ENCODE results near the gene KCNAB1. TPM values are rescaled to one million over a fixed set of nuclear protein-coding genes. Genes with fewer than 3 reads are reported as not detected.
A peak's percentile ranks its signal among the peaks of the same experiment; 100 is the strongest.

The KCNAB1 gene
- total and polyA plus RNA-seq, 2 experiments from 2014 or later: 0.80 to 1.4 TPM

DNA sequence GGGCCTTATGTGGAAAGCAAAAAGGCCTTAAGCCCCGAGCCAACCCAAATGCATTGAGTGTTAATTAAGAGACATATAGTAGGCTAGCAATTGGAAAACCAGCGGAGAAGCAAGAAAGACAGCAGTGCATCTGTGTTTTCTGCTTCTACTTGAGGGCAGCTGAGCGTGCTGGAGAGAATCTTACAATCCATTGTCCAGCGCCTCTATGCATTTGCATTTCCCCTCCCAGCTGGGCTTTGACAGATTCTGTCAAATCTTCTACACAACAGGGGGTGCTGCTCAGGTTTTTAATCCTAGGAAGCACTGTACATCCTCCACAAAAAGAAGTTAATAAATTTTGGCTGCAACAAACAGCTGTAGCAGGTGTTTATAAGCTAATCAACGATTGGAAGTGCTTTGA is 410.6 kb downstream of the KCNAB1 start:
- no peaks in the 10 kb centered on the region for H3K36me3 ChIP-seq (replicated peaks; ENCODE audit: insufficient read depth, low read depth)
- H3K4me3 ChIP-seq: no peak overlapping the region
- 95% methylated on average over 5 of the region's 5 CpGs for WGBS (ENCODE audit: low lambda C conversion rate, missing lambda C conversion rate)
- H3K4me1 ChIP-seq (ENCODE audit: insufficient read depth): peaks cover 12% of the 10 kb centered on the region
- H3K9me2 ChIP-seq (replicated peaks; ENCODE audit: insufficient read depth): no peaks in the 10 kb centered on the region
- H4K20me1 ChIP-seq (ENCODE audit: insufficient read depth, poor library complexity, severe bottlenecking): no peaks in the 10 kb centered on the region
- no peaks in the 10 kb centered on the region for H3K9me3 ChIP-seq (ENCODE audit: low read depth)
- TF ChIP-seq, protein P1, sequence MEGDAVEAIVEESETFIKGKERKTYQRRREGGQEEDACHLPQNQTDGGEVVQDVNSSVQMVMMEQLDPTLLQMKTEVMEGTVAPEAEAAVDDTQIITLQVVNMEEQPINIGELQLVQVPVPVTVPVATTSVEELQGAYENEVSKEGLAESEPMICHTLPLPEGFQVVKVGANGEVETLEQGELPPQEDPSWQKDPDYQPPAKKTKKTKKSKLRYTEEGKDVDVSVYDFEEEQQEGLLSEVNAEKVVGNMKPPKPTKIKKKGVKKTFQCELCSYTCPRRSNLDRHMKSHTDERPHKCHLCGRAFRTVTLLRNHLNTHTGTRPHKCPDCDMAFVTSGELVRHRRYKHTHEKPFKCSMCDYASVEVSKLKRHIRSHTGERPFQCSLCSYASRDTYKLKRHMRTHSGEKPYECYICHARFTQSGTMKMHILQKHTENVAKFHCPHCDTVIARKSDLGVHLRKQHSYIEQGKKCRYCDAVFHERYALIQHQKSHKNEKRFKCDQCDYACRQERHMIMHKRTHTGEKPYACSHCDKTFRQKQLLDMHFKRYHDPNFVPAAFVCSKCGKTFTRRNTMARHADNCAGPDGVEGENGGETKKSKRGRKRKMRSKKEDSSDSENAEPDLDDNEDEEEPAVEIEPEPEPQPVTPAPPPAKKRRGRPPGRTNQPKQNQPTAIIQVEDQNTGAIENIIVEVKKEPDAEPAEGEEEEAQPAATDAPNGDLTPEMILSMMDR (IDR thresholded peaks at IDR 0.05; ENCODE audit: poor library complexity): no peak
- no peak for TF ChIP-seq EZH2phosphoT487 (IDR thresholded peaks at IDR 0.05; ENCODE audit: low read depth, severe bottlenecking, unreplicated experiment)
- no peak for TF ChIP-seq EZH2 (IDR thresholded peaks at IDR 0.05; ENCODE audit: borderline replicate concordance)
- H3K27me3 ChIP-seq: no peaks in the 10 kb centered on the region
- no peak overlapping the region for H3K4me2 ChIP-seq
- no peak for DNase-seq (ENCODE audit: low spot score)
- no peak overlapping the region for H2AFZ ChIP-seq
- no peaks in the 10 kb centered on the region for H3K79me2 ChIP-seq
- no peak overlapping the region for H3K27ac ChIP-seq

DNA sequence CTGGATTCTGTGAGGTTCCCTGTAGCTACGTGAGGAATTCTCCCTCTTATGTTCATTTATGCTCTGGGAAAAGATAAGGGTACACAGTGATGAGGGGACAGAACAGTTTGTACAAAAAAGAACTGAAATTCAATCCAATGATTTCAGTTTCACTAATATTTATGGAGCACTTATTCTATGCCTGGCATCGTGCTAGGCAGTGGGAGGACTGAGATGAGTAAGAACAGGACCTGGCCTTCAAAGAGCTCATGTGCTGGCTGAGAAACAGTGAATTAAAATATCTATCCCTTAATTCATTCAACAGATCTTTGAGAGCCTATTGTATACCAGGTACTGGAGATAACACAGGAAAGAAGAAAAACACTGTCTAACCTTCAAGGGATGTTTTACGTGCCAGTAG is 412.4 kb downstream of the KCNAB1 start:
- WGBS (ENCODE audit: low lambda C conversion rate, missing lambda C conversion rate): 46% methylated on average over 3 of the region's 3 CpGs
- TF ChIP-seq, protein P1 (IDR thresholded peaks at IDR 0.05; ENCODE audit: poor library complexity): no peak
- TF ChIP-seq EZH2phosphoT487 (IDR thresholded peaks at IDR 0.05; ENCODE audit: low read depth, severe bottlenecking, unreplicated experiment) (no peak), EZH2 (IDR thresholded peaks at IDR 0.05; ENCODE audit: borderline replicate concordance) (no peak)
- H3K4me1 ChIP-seq (ENCODE audit: insufficient read depth): peaks cover 18% of the 10 kb centered on the region
- no peaks in the 10 kb centered on the region for H3K9me2 ChIP-seq (replicated peaks; ENCODE audit: insufficient read depth)
- H3K27me3 ChIP-seq: no peaks in the 10 kb centered on the region
- H4K20me1 ChIP-seq (ENCODE audit: insufficient read depth, poor library complexity, severe bottlenecking): no peaks in the 10 kb centered on the region
- no peaks in the 10 kb centered on the region for H3K36me3 ChIP-seq (replicated peaks; ENCODE audit: insufficient read depth, low read depth)
- no peaks in the 10 kb centered on the region for H3K9me3 ChIP-seq (ENCODE audit: low read depth)
- peak overlapping the region; percentile 13 for H3K27ac ChIP-seq
- no peak overlapping the region for H3K4me2 ChIP-seq
- no peak overlapping the region for H3K4me3 ChIP-seq
- no peaks in the 10 kb centered on the region for H3K79me2 ChIP-seq
- no peak overlapping the region for H2AFZ ChIP-seq
- DNase-seq (ENCODE audit: low spot score): no peak

DNA sequence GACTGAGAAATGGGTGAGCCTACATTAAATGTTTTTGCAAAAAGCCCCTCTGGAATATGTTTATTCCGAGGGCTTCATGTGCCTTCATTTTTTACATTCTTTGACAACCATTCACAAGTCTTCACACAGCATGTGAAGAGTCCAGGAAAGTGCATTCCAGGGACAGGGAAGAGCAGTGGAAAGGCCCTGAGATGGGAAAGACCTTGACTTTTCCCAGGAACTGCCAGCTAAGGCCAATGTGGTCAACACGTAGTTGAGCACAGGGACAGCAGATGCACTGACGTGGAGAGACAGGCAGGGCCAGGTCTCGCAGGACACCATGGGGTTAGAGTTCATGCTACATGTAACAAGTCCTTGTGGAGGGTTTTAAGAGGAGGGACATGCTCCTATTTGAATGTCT is 412.8 kb downstream of the KCNAB1 start:
- Histone ChIP-seq H3K79me2 (no peaks in the 10 kb centered on the region), H3K27ac (peak overlapping the region; percentile 13), H2AFZ (no peak overlapping the region), H3K4me1 (ENCODE audit: insufficient read depth) (peaks cover 18% of the 10 kb centered on the region), H3K4me2 (no peak overlapping the region), H3K27me3 (no peaks in the 10 kb centered on the region), H3K36me3 (replicated peaks; ENCODE audit: insufficient read depth, low read depth) (no peaks in the 10 kb centered on the region), H3K9me3 (ENCODE audit: low read depth) (no peaks in the 10 kb centered on the region), H4K20me1 (ENCODE audit: insufficient read depth, poor library complexity, severe bottlenecking) (no peaks in the 10 kb centered on the region), H3K9me2 (replicated peaks; ENCODE audit: insufficient read depth) (no peaks in the 10 kb centered on the region), H3K4me3 (no peak overlapping the region)
- no peak for DNase-seq (ENCODE audit: low spot score)
- no peak for TF ChIP-seq EZH2 (IDR thresholded peaks at IDR 0.05; ENCODE audit: borderline replicate concordance)
- TF ChIP-seq, protein P1 (IDR thresholded peaks at IDR 0.05; ENCODE audit: poor library complexity): no peak
- WGBS (ENCODE audit: low lambda C conversion rate, missing lambda C conversion rate): 73% methylated on average over 4 of the region's 4 CpGs

DNA sequence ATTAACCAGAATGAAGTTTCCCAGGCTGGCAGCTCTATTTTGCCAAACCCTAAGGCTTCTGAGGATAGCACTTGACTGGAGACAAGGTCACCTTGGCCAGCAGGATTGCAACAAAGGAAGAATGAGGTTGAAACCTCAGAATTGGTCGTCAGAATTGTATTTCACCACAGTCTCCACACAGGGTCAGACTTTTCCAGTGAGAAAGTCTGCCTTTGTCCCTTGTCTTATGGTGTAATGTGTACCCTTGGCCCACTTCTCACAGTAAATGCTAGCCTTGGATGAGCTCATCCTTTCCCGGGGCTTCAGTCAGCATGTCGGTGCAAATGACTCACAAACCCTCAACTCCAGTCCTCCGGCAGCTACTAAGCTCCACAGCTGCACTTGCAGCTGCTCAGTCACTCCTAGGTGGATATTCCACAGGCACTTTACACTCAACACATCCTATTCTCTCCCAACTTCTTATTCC is 414.8 kb downstream of the KCNAB1 start:
- peak; percentile 93 for DNase-seq (ENCODE audit: low spot score)
- peak overlapping the region; percentile 83 for H3K27ac ChIP-seq
- no peaks in the 10 kb centered on the region for H3K36me3 ChIP-seq (replicated peaks; ENCODE audit: insufficient read depth, low read depth)
- TF ChIP-seq, protein P1 (IDR thresholded peaks at IDR 0.05; ENCODE audit: poor library complexity): peak; percentile 43
- TF ChIP-seq EZH2 (IDR thresholded peaks at IDR 0.05; ENCODE audit: borderline replicate concordance): no peak
- H3K27me3 ChIP-seq: no peaks in the 10 kb centered on the region
- no peaks in the 10 kb centered on the region for H3K79me2 ChIP-seq
- no peak overlapping the region for H3K4me3 ChIP-seq
- H3K4me1 ChIP-seq (ENCODE audit: insufficient read depth): peaks cover 18% of the 10 kb centered on the region
- no peak overlapping the region for H2AFZ ChIP-seq
- H4K20me1 ChIP-seq (ENCODE audit: insufficient read depth, poor library complexity, severe bottlenecking): no peaks in the 10 kb centered on the region
- H3K9me3 ChIP-seq (ENCODE audit: low read depth): no peaks in the 10 kb centered on the region
- WGBS (ENCODE audit: low lambda C conversion rate, missing lambda C conversion rate): 16% methylated on average over 4 of the region's 4 CpGs
- H3K9me2 ChIP-seq (replicated peaks; ENCODE audit: insufficient read depth): no peaks in the 10 kb centered on the region
- peak overlapping the region; percentile 18 for H3K4me2 ChIP-seq

Measured in hepatocyte (in vitro differentiated cells).